Muscle layer of duodenum (tissue), 2 donors: Measurements from ENCODE around the gene NCAPD3.

Experiments
- H3K27ac ChIP-seq: one replicate; pipeline ENCODE4 v1.7.0; 2013; ENCODE audit warnings: mild to moderate bottlenecking, low read length
- H3K27me3 ChIP-seq: one replicate; pipeline ENCODE4 v1.7.0; 2013; ENCODE audit warnings: low read depth, mild to moderate bottlenecking, control low read depth, low read length
- H3K36me3 ChIP-seq, 2 donors: one replicate each; pipeline ENCODE4 v1.7.0; 2013; ENCODE audit warnings: low read length in 2 of 2, control low read depth in 1 of 2, mild to moderate bottlenecking in 1 of 2; ENCODE audit not compliant: insufficient read depth in 2 of 2, control insufficient read depth in 1 of 2
- H3K4me1 ChIP-seq, 2 donors: one replicate each; pipeline ENCODE4 v1.7.0; 2013; ENCODE audit warnings: low read length in 2 of 2, mild to moderate bottlenecking in 2 of 2, control low read depth in 1 of 2, moderate library complexity in 1 of 2; ENCODE audit not compliant: insufficient read depth in 2 of 2, control insufficient read depth in 1 of 2
- H3K4me3 ChIP-seq, 2 donors: one replicate each; pipeline ENCODE4 v1.7.0; 2013; ENCODE audit warnings: low read length in 2 of 2, low read depth in 1 of 2, mild to moderate bottlenecking in 1 of 2
- H3K9me3 ChIP-seq, 2 donors: one replicate each; pipeline ENCODE4 v1.7.0; 2013; ENCODE audit warnings: low read length in 2 of 2, control low read depth in 1 of 2, mild to moderate bottlenecking in 1 of 2; ENCODE audit not compliant: control insufficient read depth in 1 of 2
- donor health status: healthy.

The NCAPD3 gene

DNA sequence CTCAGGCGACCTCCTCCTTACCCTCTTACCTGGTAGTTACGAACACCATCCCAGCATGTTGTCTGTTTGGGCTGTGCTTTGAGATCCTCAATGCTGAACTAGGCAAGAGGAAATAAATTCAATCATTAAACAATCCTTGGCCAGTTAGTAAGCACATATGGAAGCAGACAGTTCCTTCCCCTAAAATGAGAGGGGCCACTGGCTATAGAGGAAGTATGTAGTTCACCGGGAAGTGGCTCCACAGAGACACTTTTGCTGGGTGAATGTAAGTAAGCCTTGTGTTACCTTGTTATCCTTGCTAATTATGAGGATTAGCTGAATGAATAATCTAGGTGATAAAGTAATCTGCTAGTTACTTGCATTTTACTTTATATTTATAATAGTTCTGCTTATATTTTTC lies 26.5 kb upstream of the NCAPD3 start:
- Histone ChIP-seq H3K27ac (no peak overlapping the region), H3K27me3 (no peaks in the 10 kb centered on the region), H3K36me3 (peaks cover 30 to 58% of the 10 kb centered on the region in 2 donors), H3K4me3 (no peak overlapping the region), H3K4me1 (peaks cover 6 to 23% of the 10 kb centered on the region in 2 donors), H3K9me3 (no peaks in the 10 kb centered on the region)

DNA sequence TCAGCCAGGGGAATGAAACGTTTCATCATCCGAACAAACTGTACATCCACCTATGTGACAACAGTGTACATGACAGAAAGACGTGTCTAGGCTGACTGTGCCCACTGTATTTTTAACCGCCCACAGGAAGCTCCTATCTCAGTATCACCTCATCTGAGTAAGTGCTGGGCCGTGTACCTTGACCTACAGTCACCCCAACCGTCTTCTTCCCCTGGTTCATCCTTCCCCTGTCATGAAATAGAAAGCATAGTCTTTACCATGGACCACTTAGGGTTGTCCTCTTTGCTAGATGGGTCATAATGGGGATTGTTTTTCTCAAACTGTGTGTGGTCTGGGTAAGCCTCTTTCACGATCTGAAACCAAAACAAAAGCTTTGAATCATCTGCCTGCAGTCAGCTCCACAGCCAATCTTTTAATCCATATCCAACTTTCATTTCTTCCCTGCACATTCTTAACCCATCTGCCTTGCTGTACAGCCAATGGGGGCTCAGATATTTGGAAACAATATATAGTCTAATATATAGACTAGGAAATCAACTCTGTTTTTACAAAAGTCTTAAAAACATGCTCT lies 25.2 kb upstream of the NCAPD3 start:
- Histone ChIP-seq H3K4me3 (no peak overlapping the region), H3K4me1 (peaks cover 6 to 16% of the 10 kb centered on the region in 2 donors), H3K36me3 (peaks cover 42 to 70% of the 10 kb centered on the region in 2 donors), H3K27ac (no peak overlapping the region), H3K27me3 (no peaks in the 10 kb centered on the region), H3K9me3 (no peaks in the 10 kb centered on the region)

DNA sequence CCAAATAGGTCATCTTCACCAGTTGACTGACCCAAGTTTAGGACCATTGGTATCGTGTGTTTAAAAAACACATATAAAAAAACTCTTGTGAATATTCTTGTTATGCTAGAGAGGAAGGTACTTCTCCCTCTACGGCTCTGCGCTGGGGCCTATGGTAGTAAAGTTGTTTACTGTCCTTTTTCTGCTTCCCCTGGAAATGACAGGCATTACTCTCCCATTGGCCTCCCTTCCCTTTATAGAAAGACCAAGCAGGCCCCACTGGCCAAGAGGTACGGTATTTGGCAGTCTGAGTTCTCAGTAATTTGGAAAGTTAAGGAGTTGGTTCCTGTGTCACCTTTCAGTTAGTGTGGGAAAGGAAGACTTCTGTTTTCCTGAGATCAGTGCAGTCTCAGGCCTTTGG lies 22.9 kb upstream of the NCAPD3 start:
- H3K4me1 ChIP-seq: peaks cover 0 to 7% of the 10 kb centered on the region in 2 donors
- H3K9me3 ChIP-seq: no peaks in the 10 kb centered on the region
- H3K36me3 ChIP-seq: peaks cover 63 to 92% of the 10 kb centered on the region in 2 donors
- H3K27me3 ChIP-seq: no peaks in the 10 kb centered on the region
- no peak overlapping the region for H3K4me3 ChIP-seq
- no peak overlapping the region for H3K27ac ChIP-seq

DNA sequence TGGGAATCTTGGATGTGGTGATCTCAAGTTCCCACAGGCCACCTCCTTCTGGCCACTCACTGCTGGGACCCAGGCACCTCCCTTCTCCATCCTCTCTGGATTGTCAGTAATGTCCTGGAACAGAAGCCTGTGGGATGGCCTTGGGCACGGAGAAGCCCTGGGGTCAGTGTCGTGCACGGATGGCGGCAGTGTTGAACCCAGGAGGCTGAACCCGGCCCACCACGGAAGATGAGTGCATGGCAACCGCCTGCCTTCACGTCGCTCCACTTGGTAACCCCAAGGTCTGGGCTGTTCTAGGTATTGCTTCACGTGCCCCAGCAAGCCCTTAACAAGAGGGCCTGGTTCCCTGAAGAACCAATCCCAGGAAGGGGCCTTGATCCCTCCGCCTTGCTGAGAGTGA lies 22.3 kb upstream of the NCAPD3 start:
- Histone ChIP-seq H3K36me3 (peaks cover 67 to 96% of the 10 kb centered on the region in 2 donors), H3K27ac (no peak overlapping the region), H3K4me1 (peaks cover 0 to 1% of the 10 kb centered on the region in 2 donors), H3K9me3 (no peaks in the 10 kb centered on the region), H3K4me3 (no peak overlapping the region), H3K27me3 (no peaks in the 10 kb centered on the region)

GRCh38 chr11:134245434-134245833 lies 21.7 kb upstream of the NCAPD3 start:
- H3K4me1 ChIP-seq: no peaks in the 10 kb centered on the region
- peaks cover 67 to 93% of the 10 kb centered on the region in 2 donors for H3K36me3 ChIP-seq
- no peak overlapping the region for H3K4me3 ChIP-seq
- H3K9me3 ChIP-seq: no peaks in the 10 kb centered on the region
- H3K27ac ChIP-seq: no peak overlapping the region
- no peaks in the 10 kb centered on the region for H3K27me3 ChIP-seq

DNA sequence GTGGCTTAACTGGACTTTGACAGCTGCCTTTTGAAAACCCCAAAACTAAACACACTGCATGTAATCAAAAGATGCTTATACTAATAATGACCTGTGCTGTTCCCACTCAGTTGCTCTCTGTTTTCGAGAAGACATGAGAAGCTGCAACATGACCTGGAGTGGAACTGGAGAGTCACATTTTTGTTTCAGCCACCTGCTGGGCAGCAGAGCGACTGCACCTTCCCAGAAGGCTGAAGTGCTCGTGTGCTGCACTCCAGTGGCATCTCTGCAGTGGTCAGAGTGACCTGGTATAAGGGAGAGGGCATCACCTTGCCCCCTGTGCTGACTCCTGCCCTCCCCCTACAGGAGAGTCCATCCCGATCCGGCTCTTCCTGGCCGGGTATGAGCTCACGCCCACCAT lies 20.8 kb upstream of the NCAPD3 start:
- peaks cover 66 to 93% of the 10 kb centered on the region in 2 donors for H3K36me3 ChIP-seq
- no peaks in the 10 kb centered on the region for H3K9me3 ChIP-seq
- H3K27me3 ChIP-seq: no peaks in the 10 kb centered on the region
- no peaks in the 10 kb centered on the region for H3K4me1 ChIP-seq
- no peak overlapping the region for H3K27ac ChIP-seq
- H3K4me3 ChIP-seq: no peak overlapping the region

GRCh38 chr11:134243913-134244312 lies 20.1 kb upstream of the NCAPD3 start:
- Histone ChIP-seq H3K27me3 (no peaks in the 10 kb centered on the region), H3K4me1 (no peaks in the 10 kb centered on the region), H3K36me3 (peaks cover 66 to 93% of the 10 kb centered on the region in 2 donors), H3K4me3 (no peak overlapping the region), H3K27ac (no peak overlapping the region), H3K9me3 (no peaks in the 10 kb centered on the region)

- H3K27ac ChIP-seq: no peak overlapping the region
- no peaks in the 10 kb centered on the region for H3K27me3 ChIP-seq
- no peak overlapping the region for H3K4me3 ChIP-seq
- H3K9me3 ChIP-seq: no peaks in the 10 kb centered on the region
- H3K36me3 ChIP-seq: peaks cover 61 to 80% of the 10 kb centered on the region in 2 donors
- no peaks in the 10 kb centered on the region for H3K4me1 ChIP-seq
Measured at GRCh38 chr11:134242376-134242775, 18.6 kb upstream of the NCAPD3 start.

GRCh38 chr11:134240592-134240991 lies 16.8 kb upstream of the NCAPD3 start:
- Histone ChIP-seq H3K36me3 (peaks cover 59 to 66% of the 10 kb centered on the region in 2 donors), H3K27ac (no peak overlapping the region), H3K9me3 (no peaks in the 10 kb centered on the region), H3K4me3 (no peak overlapping the region), H3K27me3 (no peaks in the 10 kb centered on the region), H3K4me1 (no peaks in the 10 kb centered on the region)

GRCh38 chr11:134238956-134239355 lies 15.2 kb upstream of the NCAPD3 start:
- Histone ChIP-seq H3K27me3 (no peaks in the 10 kb centered on the region), H3K4me3 (no peak overlapping the region), H3K27ac (no peak overlapping the region), H3K36me3 (peaks cover 45 to 58% of the 10 kb centered on the region in 2 donors), H3K9me3 (no peaks in the 10 kb centered on the region), H3K4me1 (no peaks in the 10 kb centered on the region)

- H3K27ac ChIP-seq: no peak overlapping the region
- H3K27me3 ChIP-seq: no peaks in the 10 kb centered on the region
- H3K36me3 ChIP-seq: peaks cover 31 to 45% of the 10 kb centered on the region in 2 donors
- peaks cover 0 to under 1% of the 10 kb centered on the region in 2 donors for H3K4me1 ChIP-seq
- no peak overlapping the region for H3K4me3 ChIP-seq
- H3K9me3 ChIP-seq: no peaks in the 10 kb centered on the region
Measured at GRCh38 chr11:134237557-134237922, 13.8 kb upstream of the NCAPD3 start.
